Myocyte (in vitro differentiated cells): ENCODE results near the gene FMNL3. TPM values are rescaled to one million over a fixed set of nuclear protein-coding genes. Genes with fewer than 3 reads are reported as not detected.

Experiments
- DNase-seq: peaks from one replicate; pipeline ENCODE4 v3.0.0-alpha.2; 2012; ENCODE audit warnings: low read depth
- total RNA-seq: library from RNA; depleted of rRNA; stranded (reverse); fragments of >200 nt; gene quantifications from 2 replicates; pipeline ENCODE4 v1.2.3, GENCODE V29; 2014

FMNL3 gene
- total RNA-seq, 1 donor from 2014 or later = 16.7 TPM

GRCh38 chr12:49652921-49653520 lies 54.2 kb downstream of the FMNL3 start:
- DNase-seq = no peak

- DNase-seq = no peak
Observed at GRCh38 chr12:49651855-49652254, 55.4 kb downstream of the FMNL3 start.

- DNase-seq = no peak
Observed at GRCh38 chr12:49649892-49650291, 57.3 kb downstream of the FMNL3 start.

- DNase-seq = no peak
Observed at GRCh38 chr12:49649445-49649844, 57.8 kb downstream of the FMNL3 start.

GRCh38 chr12:49648712-49649003 lies 58.5 kb downstream of the FMNL3 start:
- no peak for DNase-seq

- peak; percentile 57 for DNase-seq
Observed at GRCh38 chr12:49647827-49648711, 59.1 kb downstream of the FMNL3 start.

GRCh38 chr12:49646871-49647654 lies 60.1 kb downstream of the FMNL3 start:
- no peak for DNase-seq

GRCh38 chr12:49646331-49646830 lies 60.8 kb downstream of the FMNL3 start:
- DNase-seq = no peak

GRCh38 chr12:49645146-49646039 lies 61.8 kb downstream of the FMNL3 start:
- DNase-seq = no peak

GRCh38 chr12:49644620-49644994 lies 62.6 kb downstream of the FMNL3 start:
- peak; percentile 83 for DNase-seq

GRCh38 chr12:49643961-49644619 lies 63.1 kb downstream of the FMNL3 start:
- no peak for DNase-seq

- no peak for DNase-seq
Observed at GRCh38 chr12:49643135-49643534, 64.1 kb downstream of the FMNL3 start.

- DNase-seq = no peak
Observed at GRCh38 chr12:49642370-49642802, 64.8 kb downstream of the FMNL3 start.

- no peak for DNase-seq
Observed at GRCh38 chr12:49641748-49642369, 65.3 kb downstream of the FMNL3 start.

- peak; percentile 71 for DNase-seq
Observed at GRCh38 chr12:49636979-49637755, 70.0 kb downstream of the FMNL3 start.

- DNase-seq = no peak
Observed at GRCh38 chr12:49636574-49636973, 70.6 kb downstream of the FMNL3 start.

- no peak for DNase-seq
Observed at GRCh38 chr12:49635656-49636055, 71.5 kb downstream of the FMNL3 start.

- no peak for DNase-seq
Observed at GRCh38 chr12:49635036-49635435, 72.2 kb downstream of the FMNL3 start.
